ENCODE data around the gene PSAPL1. TPM values are rescaled to one million over a fixed set of nuclear protein-coding genes. Genes with fewer than 3 reads are reported as not detected.
A peak's percentile ranks its signal among the peaks of the same experiment; 100 is the strongest.

The PSAPL1 gene
- total and polyA plus RNA-seq, 5 donors from 2014 or later = not detected

- peaks cover 0 to 26% (median 5%) of the 10 kb centered on the region in 7 donors for H3K9me3 Mint-ChIP-seq
- no peaks in the 10 kb centered on the region for H3K36me3 ChIP-seq (ENCODE audit: control insufficient read depth, insufficient read depth, low read length)
- H3K27ac ChIP-seq (ENCODE audit: insufficient read depth, low read length, poor library complexity, severe bottlenecking) = no peak overlapping the region
- peaks cover 2 to 4% of the 10 kb centered on the region in 2 experiments for H3K9me3 ChIP-seq (ENCODE audit: control insufficient read depth in 2 of 2, low read length in 2 of 2)
- H3K36me3 Mint-ChIP-seq = peaks cover 3% of the 10 kb centered on the region
- DNase-seq = no peak
- peaks cover 11% of the 10 kb centered on the region for H3K27me3 Mint-ChIP-seq
- H3K27ac Mint-ChIP-seq = no peak overlapping the region
- no peak overlapping the region for H3K4me3 Mint-ChIP-seq
- H3K27me3 ChIP-seq (ENCODE audit: control insufficient read depth, insufficient read depth, low read length) = no peaks in the 10 kb centered on the region
- ATAC-seq (ENCODE audit: low read depth in 2 of 2) = no peak
- no peaks in the 10 kb centered on the region for H3K4me1 ChIP-seq (ENCODE audit: control insufficient read depth, insufficient read depth, low read length, poor library complexity, severe bottlenecking)
- H3K4me3 ChIP-seq (ENCODE audit: low read depth, low read length) = no peak overlapping the region
- H3K4me1 Mint-ChIP-seq = no peaks in the 10 kb centered on the region
These were observed 22.7 kb downstream of the PSAPL1 start for GRCh38 chr4:7411896-7412553.

GRCh38 chr4:7411491-7411890 is 23.2 kb downstream of the PSAPL1 start:
- H3K27ac ChIP-seq (ENCODE audit: insufficient read depth, low read length, poor library complexity, severe bottlenecking) = no peak overlapping the region
- no peak overlapping the region for H3K4me3 ChIP-seq (ENCODE audit: low read depth, low read length)
- peaks cover 0 to 28% (median 6%) of the 10 kb centered on the region in 7 donors for H3K9me3 Mint-ChIP-seq
- H3K36me3 Mint-ChIP-seq = peaks cover 3% of the 10 kb centered on the region
- no peak for ATAC-seq (ENCODE audit: low read depth in 2 of 2)
- H3K4me1 ChIP-seq (ENCODE audit: control insufficient read depth, insufficient read depth, low read length, poor library complexity, severe bottlenecking) = no peaks in the 10 kb centered on the region
- no peaks in the 10 kb centered on the region for H3K4me1 Mint-ChIP-seq
- no peak overlapping the region for H3K4me3 Mint-ChIP-seq
- H3K9me3 ChIP-seq (ENCODE audit: control insufficient read depth in 2 of 2, low read length in 2 of 2) = peaks cover 2 to 4% of the 10 kb centered on the region in 2 experiments
- H3K27ac Mint-ChIP-seq = no peak overlapping the region
- no peaks in the 10 kb centered on the region for H3K36me3 ChIP-seq (ENCODE audit: control insufficient read depth, insufficient read depth, low read length)
- H3K27me3 Mint-ChIP-seq = peaks cover 11% of the 10 kb centered on the region
- H3K27me3 ChIP-seq (ENCODE audit: control insufficient read depth, insufficient read depth, low read length) = no peaks in the 10 kb centered on the region
- DNase-seq = no peak

- H3K4me3 Mint-ChIP-seq = no peak overlapping the region
- H3K27me3 Mint-ChIP-seq = peaks cover 11% of the 10 kb centered on the region
- Histone ChIP-seq H3K4me3 (ENCODE audit: low read depth, low read length) (no peak overlapping the region), H3K4me1 (ENCODE audit: control insufficient read depth, insufficient read depth, low read length, poor library complexity, severe bottlenecking) (no peaks in the 10 kb centered on the region), H3K27me3 (ENCODE audit: control insufficient read depth, insufficient read depth, low read length) (no peaks in the 10 kb centered on the region), H3K36me3 (ENCODE audit: control insufficient read depth, insufficient read depth, low read length) (no peaks in the 10 kb centered on the region), H3K9me3 (ENCODE audit: control insufficient read depth in 2 of 2, low read length in 2 of 2) (peaks cover 2 to 4% of the 10 kb centered on the region in 2 experiments), H3K27ac (ENCODE audit: insufficient read depth, low read length, poor library complexity, severe bottlenecking) (no peak overlapping the region)
- H3K4me1 Mint-ChIP-seq = no peaks in the 10 kb centered on the region
- ATAC-seq (ENCODE audit: low read depth in 2 of 2) (no peak), DNase-seq (no peak)
- no peak overlapping the region for H3K27ac Mint-ChIP-seq
- H3K9me3 Mint-ChIP-seq = peaks cover 0 to 30% (median 6%) of the 10 kb centered on the region in 7 donors
- peaks cover 3% of the 10 kb centered on the region for H3K36me3 Mint-ChIP-seq
These were observed 24.3 kb downstream of the PSAPL1 start for GRCh38 chr4:7410446-7410845.

GRCh38 chr4:7408166-7408565 is 26.6 kb downstream of the PSAPL1 start:
- no peak for DNase-seq
- no peak for ATAC-seq (ENCODE audit: low read depth in 2 of 2)
- H3K36me3 Mint-ChIP-seq = peaks cover 3% of the 10 kb centered on the region
- Histone ChIP-seq H3K4me1 (ENCODE audit: control insufficient read depth, insufficient read depth, low read length, poor library complexity, severe bottlenecking) (no peaks in the 10 kb centered on the region), H3K9me3 (ENCODE audit: control insufficient read depth in 2 of 2, low read length in 2 of 2) (peaks cover 2 to 4% of the 10 kb centered on the region in 2 experiments), H3K36me3 (ENCODE audit: control insufficient read depth, insufficient read depth, low read length) (no peaks in the 10 kb centered on the region), H3K4me3 (ENCODE audit: low read depth, low read length) (no peak overlapping the region), H3K27ac (ENCODE audit: insufficient read depth, low read length, poor library complexity, severe bottlenecking) (no peak overlapping the region), H3K27me3 (ENCODE audit: control insufficient read depth, insufficient read depth, low read length) (no peaks in the 10 kb centered on the region)
- no peak overlapping the region for H3K4me3 Mint-ChIP-seq
- no peaks in the 10 kb centered on the region for H3K4me1 Mint-ChIP-seq
- H3K9me3 Mint-ChIP-seq = peaks cover 0 to 35% (median 9%) of the 10 kb centered on the region in 7 donors
- H3K27me3 Mint-ChIP-seq = peaks cover 4% of the 10 kb centered on the region
- H3K27ac Mint-ChIP-seq = no peak overlapping the region

GRCh38 chr4:7403001-7403400 is 31.7 kb downstream of the PSAPL1 start:
- Mint-ChIP-seq H3K4me3 (no peak overlapping the region), H3K4me1 (no peaks in the 10 kb centered on the region), H3K27me3 (peaks cover 10% of the 10 kb centered on the region), H3K27ac (peak overlapping the region in 1 of 3 donors; percentile 23), H3K9me3 (peaks cover 0 to 17% (median 2%) of the 10 kb centered on the region in 7 donors), H3K36me3 (no peaks in the 10 kb centered on the region)
- no peaks in the 10 kb centered on the region for H3K4me1 ChIP-seq (ENCODE audit: control insufficient read depth, insufficient read depth, low read length, poor library complexity, severe bottlenecking)
- no peak overlapping the region for H3K4me3 ChIP-seq (ENCODE audit: low read depth, low read length)
- H3K9me3 ChIP-seq (ENCODE audit: control insufficient read depth in 2 of 2, low read length in 2 of 2) = peaks cover 0 to under 1% of the 10 kb centered on the region in 2 experiments
- no peaks in the 10 kb centered on the region for H3K36me3 ChIP-seq (ENCODE audit: control insufficient read depth, insufficient read depth, low read length)
- peaks cover 3% of the 10 kb centered on the region for H3K27me3 ChIP-seq (ENCODE audit: control insufficient read depth, insufficient read depth, low read length)
- H3K27ac ChIP-seq (ENCODE audit: insufficient read depth, low read length, poor library complexity, severe bottlenecking) = no peak overlapping the region
- no peak for DNase-seq
- ATAC-seq (ENCODE audit: low read depth in 2 of 2) = no peak

- ATAC-seq (ENCODE audit: low read depth in 2 of 2) (no peak), DNase-seq (no peak)
- H3K36me3 Mint-ChIP-seq = no peaks in the 10 kb centered on the region
- Histone ChIP-seq H3K4me1 (ENCODE audit: control insufficient read depth, insufficient read depth, low read length, poor library complexity, severe bottlenecking) (no peaks in the 10 kb centered on the region), H3K27ac (ENCODE audit: insufficient read depth, low read length, poor library complexity, severe bottlenecking) (no peak overlapping the region), H3K27me3 (ENCODE audit: control insufficient read depth, insufficient read depth, low read length) (peaks cover 3% of the 10 kb centered on the region), H3K36me3 (ENCODE audit: control insufficient read depth, insufficient read depth, low read length) (no peaks in the 10 kb centered on the region), H3K4me3 (ENCODE audit: low read depth, low read length) (no peak overlapping the region), H3K9me3 (ENCODE audit: control insufficient read depth in 2 of 2, low read length in 2 of 2) (no peaks in the 10 kb centered on the region)
- H3K4me1 Mint-ChIP-seq = no peaks in the 10 kb centered on the region
- peak overlapping the region in 1 of 3 donors; percentile 23 for H3K27ac Mint-ChIP-seq
- peaks cover 0 to 13% (median 2%) of the 10 kb centered on the region in 7 donors for H3K9me3 Mint-ChIP-seq
- H3K27me3 Mint-ChIP-seq = peaks cover 12% of the 10 kb centered on the region
- H3K4me3 Mint-ChIP-seq = no peak overlapping the region
These were observed 32.2 kb downstream of the PSAPL1 start for GRCh38 chr4:7402526-7402925.

GRCh38 chr4:7400671-7401298 is 33.9 kb downstream of the PSAPL1 start:
- ATAC-seq (ENCODE audit: low read depth in 2 of 2) = no peak
- H3K4me3 ChIP-seq (ENCODE audit: low read depth, low read length) = no peak overlapping the region
- Mint-ChIP-seq H3K27ac (no peak overlapping the region), H3K4me3 (no peak overlapping the region), H3K9me3 (peaks cover 0 to 10% (median 1%) of the 10 kb centered on the region in 7 donors), H3K27me3 (peaks cover 16% of the 10 kb centered on the region), H3K4me1 (no peaks in the 10 kb centered on the region), H3K36me3 (no peaks in the 10 kb centered on the region)
- H3K36me3 ChIP-seq (ENCODE audit: control insufficient read depth, insufficient read depth, low read length) = no peaks in the 10 kb centered on the region
- H3K27ac ChIP-seq (ENCODE audit: insufficient read depth, low read length, poor library complexity, severe bottlenecking) = no peak overlapping the region
- no peaks in the 10 kb centered on the region for H3K4me1 ChIP-seq (ENCODE audit: control insufficient read depth, insufficient read depth, low read length, poor library complexity, severe bottlenecking)
- H3K9me3 ChIP-seq (ENCODE audit: control insufficient read depth in 2 of 2, low read length in 2 of 2) = no peaks in the 10 kb centered on the region
- H3K27me3 ChIP-seq (ENCODE audit: control insufficient read depth, insufficient read depth, low read length) = peaks cover 3% of the 10 kb centered on the region
- no peak for DNase-seq

Data from CD4-positive, CD25-positive, alpha-beta regulatory T cell (primary cell).